BJ (cell line): Measurements from ENCODE around the gene URB1. TPM values are rescaled to one million over a fixed set of nuclear protein-coding genes. Genes with fewer than 3 reads are reported as not detected.
A peak's percentile ranks its signal among the peaks of the same experiment; 100 is the strongest.
"Not testable (repeated sequence)": the region's sequence is repeated elsewhere in the genome, so short reads cannot be mapped to it uniquely, and the experiment has no call there.

Experiments used
- CTCF ChIA-PET: fragments of 350-600 bp; formaldehyde crosslinking; extraction: SDS; loops from one replicate; lab custom pipeline; 2021; ENCODE audit warnings: antibody characterized with exemption, inconsistent platforms; lab: Yijun Ruan, JAX
- POLR2A ChIA-PET: fragments of 300-600 bp; sonication (Branson Sonifier 250); formaldehyde crosslinking; extraction: SDS; loops from one replicate; lab custom pipeline; 2021; ENCODE audit warnings: antibody characterized with exemption; lab: Charles Lee
- DNase-seq: peaks from one replicate; pipeline ENCODE4 v3.0.0-alpha.2; 2011; ENCODE audit warnings: low read depth
- H3K27me3 ChIP-seq: 2 replicates; pipeline ENCODE4 v1.6.0; 2011; ENCODE audit warnings: low read length; ENCODE audit not compliant: control insufficient read depth, insufficient read depth
- H3K36me3 ChIP-seq: 2 replicates; pipeline ENCODE4 v1.5.1; 2011; ENCODE audit warnings: low read length; ENCODE audit not compliant: control insufficient read depth, insufficient read depth
- H3K4me3 ChIP-seq: 2 replicates; pipeline ENCODE4 v1.5.1; 2011; ENCODE audit warnings: low read depth, mild to moderate bottlenecking, control low read depth, low read length
- polyA plus RNA-seq: library from polyadenylated mRNA; depleted of rRNA; stranded (reverse); fragments of >200 nt; gene quantifications from 2 replicates; pipeline ENCODE4 v1.2.3, GENCODE V29; 2011
- TF ChIP-seq, protein P1 (sequence below): IDR thresholded peaks from 2 replicates; pipeline ENCODE4 v1.5.1; 2011; ENCODE audit warnings: low read depth, mild to moderate bottlenecking, control low read depth, inconsistent platforms, low read length, moderate library complexity; ENCODE audit not compliant: insufficient read depth

URB1 gene
- polyA plus RNA-seq, 1 experiment = 8.8 TPM

DNA sequence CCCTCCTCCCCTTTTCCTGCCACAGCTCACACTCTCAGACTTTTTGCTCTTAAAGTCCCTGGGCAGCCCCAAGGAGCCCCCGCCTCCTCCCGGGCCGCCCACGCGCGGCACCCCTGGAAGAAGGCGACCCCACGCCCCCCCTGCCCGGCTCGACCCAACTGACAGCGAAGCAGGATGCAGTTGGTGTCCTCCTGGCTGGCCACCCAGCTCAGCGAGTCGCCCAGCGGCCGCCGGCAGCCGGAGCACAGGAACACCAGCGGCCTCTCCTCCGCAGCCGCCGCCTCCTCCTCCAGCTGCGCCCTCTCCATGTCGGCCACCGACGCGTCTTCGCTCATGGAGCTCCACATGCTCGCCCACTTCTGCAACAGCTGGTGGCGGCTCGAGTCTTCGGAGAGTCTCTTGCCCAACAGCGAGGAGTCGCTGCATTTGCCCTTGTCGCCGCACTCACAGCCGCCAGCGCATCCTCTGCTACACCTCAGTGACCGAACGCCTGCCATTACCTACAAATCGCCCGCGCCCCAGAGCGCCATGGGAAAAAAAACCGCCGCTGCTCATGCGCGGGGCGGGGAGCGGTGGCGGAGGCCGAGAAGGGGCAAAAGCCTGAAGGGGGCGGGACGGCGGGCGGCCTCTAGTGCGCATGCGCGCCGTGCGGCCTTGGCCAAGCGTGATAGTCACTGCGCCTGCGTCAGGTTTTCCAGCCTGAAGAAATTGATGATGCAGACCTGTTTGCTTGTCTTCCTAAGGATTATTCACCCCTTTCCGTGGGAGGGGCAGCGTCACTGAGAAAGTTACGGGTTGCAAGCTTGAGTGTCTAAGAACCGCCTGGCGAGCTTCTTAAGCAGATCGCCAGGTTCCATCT is 114.1 kb downstream of the URB1 start, which contains the start of gene MIS18A:
Gene MIS18A (minus strand): TSS at position 532 of the 859 bp plus-strand sequence. CDS start 35 bp downstream, at position 497.
- ChIA-PET CTCF (interaction anchor here (0.6 to 1.8 kb wide), 3 partner anchors 37 to 493 kb away, joined by 3 to 5 read pairs (median 3); no protein-coding TSS in a partner anchor), POLR2A (no interaction called here)
- H3K36me3 ChIP-seq = no peaks in the 10 kb centered on the region; the same call in 1 of the 2 replicates
- TF ChIP-seq, protein P1, sequence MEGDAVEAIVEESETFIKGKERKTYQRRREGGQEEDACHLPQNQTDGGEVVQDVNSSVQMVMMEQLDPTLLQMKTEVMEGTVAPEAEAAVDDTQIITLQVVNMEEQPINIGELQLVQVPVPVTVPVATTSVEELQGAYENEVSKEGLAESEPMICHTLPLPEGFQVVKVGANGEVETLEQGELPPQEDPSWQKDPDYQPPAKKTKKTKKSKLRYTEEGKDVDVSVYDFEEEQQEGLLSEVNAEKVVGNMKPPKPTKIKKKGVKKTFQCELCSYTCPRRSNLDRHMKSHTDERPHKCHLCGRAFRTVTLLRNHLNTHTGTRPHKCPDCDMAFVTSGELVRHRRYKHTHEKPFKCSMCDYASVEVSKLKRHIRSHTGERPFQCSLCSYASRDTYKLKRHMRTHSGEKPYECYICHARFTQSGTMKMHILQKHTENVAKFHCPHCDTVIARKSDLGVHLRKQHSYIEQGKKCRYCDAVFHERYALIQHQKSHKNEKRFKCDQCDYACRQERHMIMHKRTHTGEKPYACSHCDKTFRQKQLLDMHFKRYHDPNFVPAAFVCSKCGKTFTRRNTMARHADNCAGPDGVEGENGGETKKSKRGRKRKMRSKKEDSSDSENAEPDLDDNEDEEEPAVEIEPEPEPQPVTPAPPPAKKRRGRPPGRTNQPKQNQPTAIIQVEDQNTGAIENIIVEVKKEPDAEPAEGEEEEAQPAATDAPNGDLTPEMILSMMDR = 0 out of 2 replicates have a peak, but pooled peaks have one; percentile 1
- peak; percentile 76 for DNase-seq
- H3K27me3 ChIP-seq = no peaks in the 10 kb centered on the region
- H3K4me3 ChIP-seq = peak within 1 kb of the TSS; percentile 98

DNA sequence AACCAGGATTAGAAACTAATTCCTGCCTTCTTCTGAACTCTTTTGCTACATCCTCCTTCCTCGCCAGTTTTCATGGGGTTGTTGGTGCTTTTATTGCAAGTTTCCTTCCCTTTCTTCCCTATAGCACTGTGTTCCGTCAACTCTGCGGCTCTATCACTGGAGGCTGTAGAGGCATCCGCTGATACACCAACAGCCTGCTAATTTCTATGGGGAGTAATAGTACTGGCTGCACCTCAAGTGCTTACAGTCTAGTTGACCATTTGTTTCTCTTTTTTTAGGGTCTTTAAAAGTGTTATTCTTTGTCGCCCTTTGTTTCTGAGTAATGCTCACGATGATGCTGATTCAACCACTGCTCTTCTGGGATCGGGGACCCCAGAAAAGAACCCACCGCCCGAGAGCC is 114.7 kb downstream of the URB1 start:
- Histone ChIP-seq H3K4me3 (peak overlapping the region; percentile 98), H3K27me3 (no peaks in the 10 kb centered on the region), H3K36me3 (no peaks in the 10 kb centered on the region)
- no peak for DNase-seq
- TF ChIP-seq, protein P1 = no peak
- CTCF ChIA-PET = interaction anchor here (0.6 to 1.8 kb wide), 2 partner anchors 37 to 492 kb away, joined by 3 to 5 read pairs; no protein-coding TSS in a partner anchor
- POLR2A ChIA-PET = no interaction called here

DNA sequence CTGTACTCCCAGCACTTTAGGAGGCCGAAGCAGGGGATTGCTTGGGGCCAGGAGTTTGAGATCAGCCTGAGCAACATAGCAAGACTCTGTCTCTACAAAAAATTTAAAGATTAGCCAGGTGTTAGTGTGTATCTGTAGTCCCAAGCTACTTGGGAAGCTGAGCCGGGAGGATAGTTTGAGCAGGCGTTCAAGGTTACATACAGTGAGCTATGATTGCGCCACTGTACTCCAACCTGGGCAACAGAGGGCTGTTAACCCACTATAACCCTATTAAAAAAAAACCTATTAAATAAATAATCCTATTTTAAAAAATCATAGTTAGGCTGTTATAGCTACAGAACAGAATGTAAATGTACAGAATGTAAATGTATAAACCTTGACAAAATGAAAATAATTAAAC is 116.1 kb downstream of the URB1 start:
- H3K27me3 ChIP-seq = no peaks in the 10 kb centered on the region
- TF ChIP-seq, protein P1 = no peak
- no peak for DNase-seq
- H3K36me3 ChIP-seq = no peaks in the 10 kb centered on the region
- no peak overlapping the region for H3K4me3 ChIP-seq
- POLR2A ChIA-PET = no interaction called here
- CTCF ChIA-PET = interaction anchor here (1.4 to 1.7 kb wide), 2 partner anchors 18 to 293 kb away, joined by 4 to 5 read pairs; no protein-coding TSS in a partner anchor

DNA sequence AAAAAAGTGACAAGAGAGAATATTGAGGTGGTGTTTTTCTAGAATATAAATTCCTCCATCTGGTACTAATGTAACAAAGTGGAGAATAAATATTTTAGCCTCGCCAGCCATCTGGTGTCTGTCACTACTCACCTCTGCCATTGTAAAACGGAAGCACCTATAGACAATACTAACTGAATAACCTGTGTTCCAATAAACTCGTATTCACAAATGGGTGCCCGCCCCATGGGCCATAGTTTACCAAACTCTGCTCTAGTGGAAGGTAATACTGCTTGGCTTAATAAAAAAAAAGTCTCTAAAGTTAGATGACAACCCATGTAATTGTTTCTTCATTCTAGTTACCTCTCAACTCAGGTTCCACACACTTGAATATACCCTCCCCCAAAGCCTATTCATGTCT is 122.1 kb downstream of the URB1 start:
- no peak for DNase-seq
- Histone ChIP-seq H3K4me3 (no peak overlapping the region), H3K36me3 (peaks cover 4% of the 10 kb centered on the region), H3K27me3 (no peaks in the 10 kb centered on the region)
- TF ChIP-seq, protein P1 = no peak
- ChIA-PET POLR2A (no interaction called here), CTCF (interaction anchor here (1.2 kb wide), 1 partner anchor 12 kb away, joined by 7 read pairs; no protein-coding TSS in a partner anchor)

DNA sequence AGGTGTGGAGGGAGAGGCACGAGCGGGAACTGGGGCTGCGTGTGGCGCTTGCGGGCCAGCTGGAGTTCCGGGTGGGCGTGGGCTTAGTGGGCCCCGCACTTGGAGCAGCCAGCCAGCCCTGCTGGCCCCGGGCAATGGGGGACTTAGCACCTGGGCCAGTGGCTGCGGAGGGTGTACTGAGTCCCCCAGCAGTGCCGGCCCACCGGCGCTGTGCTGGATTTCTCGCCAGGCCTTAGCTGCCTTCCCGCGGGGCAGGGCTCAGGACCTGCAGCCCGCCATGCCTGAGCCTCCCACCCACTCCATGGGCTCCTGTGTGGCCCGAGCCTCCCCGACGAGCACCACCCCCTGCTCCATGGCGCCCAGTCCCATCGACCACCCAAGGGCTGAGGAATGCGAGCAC is 127.5 kb downstream of the URB1 start:
- H3K27me3 ChIP-seq, POLR2A ChIA-PET, CTCF ChIA-PET, H3K36me3 ChIP-seq, H3K4me3 ChIP-seq, DNase-seq: not testable (repeated sequence)
